Activated CD4-positive, alpha-beta T cell treated with anti-CD3 and anti-CD28 coated beads, Interleukin-2, amount 10 ng/mL, durations not matched to agents 7 days and 5 days (primary cell): ENCODE measurements around the gene DNAJC10. TPM values are rescaled to one million over a fixed set of nuclear protein-coding genes. Genes with fewer than 3 reads are reported as not detected.

Experiments
- CTCF ChIA-PET: fragments of 350-600 bp; sonication (Branson Sonifier 250); formaldehyde crosslinking; loops from one replicate; lab custom pipeline; 2021; ENCODE audit warnings: antibody characterized with exemption; lab: Charles Lee
- POLR2A ChIA-PET: fragments of 350-600 bp; sonication (Branson Sonifier 250); formaldehyde crosslinking; loops from one replicate; lab custom pipeline; 2021; ENCODE audit warnings: antibody characterized with exemption; lab: Charles Lee
- DNase-seq: peaks from one replicate; pipeline ENCODE4 v3.0.0-alpha.2; 2020
- H3K27ac Mint-ChIP-seq: one replicate; pipeline ENCODE4 v1.8.0; 2021; ENCODE audit warnings: mild to moderate bottlenecking, moderate library complexity, mixed read lengths
- H3K27me3 Mint-ChIP-seq: one replicate; pipeline ENCODE4 v1.8.0; 2021; ENCODE audit warnings: mixed read lengths
- H3K36me3 Mint-ChIP-seq: one replicate; pipeline ENCODE4 v1.8.0; 2021; ENCODE audit warnings: low read depth, mixed read lengths
- H3K4me1 Mint-ChIP-seq: one replicate; pipeline ENCODE4 v1.8.0; 2021; ENCODE audit warnings: mixed read lengths
- H3K4me3 Mint-ChIP-seq: one replicate; pipeline ENCODE4 v1.8.0; 2021; ENCODE audit warnings: mild to moderate bottlenecking, moderate library complexity, mixed read lengths
- H3K9me3 Mint-ChIP-seq: one replicate; pipeline ENCODE4 v1.8.0; 2021; ENCODE audit warnings: mixed read lengths
- total RNA-seq, 2 experiments: library from RNA; stranded (reverse); gene quantifications; one replicate each; pipeline ENCODE4 v1.2.3, GENCODE V29; 2021

Gene DNAJC10
- total RNA-seq, 2 experiments from 2014 or later, result 48.6 to 52.5 TPM

DNA sequence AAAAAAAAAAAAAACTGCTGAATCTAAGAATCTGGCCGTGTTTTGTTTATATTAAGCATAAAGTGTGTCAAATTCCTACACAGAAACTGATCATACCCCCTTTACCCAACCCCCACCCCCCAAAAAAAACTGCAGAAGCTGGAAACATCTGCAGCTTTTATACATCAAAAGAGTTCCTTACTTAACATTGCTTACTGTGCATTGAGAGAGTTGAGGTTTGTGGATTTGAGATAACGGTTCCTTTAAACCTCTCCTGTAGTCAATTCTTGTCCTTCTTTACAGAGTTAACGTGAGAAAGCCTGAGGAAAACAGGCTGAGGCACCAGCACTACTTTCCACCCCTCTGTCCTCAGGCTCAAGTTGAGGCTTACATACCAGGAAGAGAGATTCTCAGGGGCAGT is 115.9 kb downstream of the DNAJC10 start:
- H3K27me3 Mint-ChIP-seq, result peaks cover 11% of the 10 kb centered on the region
- no peak overlapping the region for H3K4me3 Mint-ChIP-seq
- no peaks in the 10 kb centered on the region for H3K9me3 Mint-ChIP-seq
- no peak overlapping the region for H3K27ac Mint-ChIP-seq
- H3K4me1 Mint-ChIP-seq, result no peaks in the 10 kb centered on the region
- no peaks in the 10 kb centered on the region for H3K36me3 Mint-ChIP-seq
- POLR2A ChIA-PET, result no interaction called here
- DNase-seq, result no peak
- CTCF ChIA-PET, result interaction anchor here (0.6 kb wide), 2 partner anchors 257 to 1779 kb away, joined by 3 to 5 read pairs; no protein-coding TSS in a partner anchor

DNA sequence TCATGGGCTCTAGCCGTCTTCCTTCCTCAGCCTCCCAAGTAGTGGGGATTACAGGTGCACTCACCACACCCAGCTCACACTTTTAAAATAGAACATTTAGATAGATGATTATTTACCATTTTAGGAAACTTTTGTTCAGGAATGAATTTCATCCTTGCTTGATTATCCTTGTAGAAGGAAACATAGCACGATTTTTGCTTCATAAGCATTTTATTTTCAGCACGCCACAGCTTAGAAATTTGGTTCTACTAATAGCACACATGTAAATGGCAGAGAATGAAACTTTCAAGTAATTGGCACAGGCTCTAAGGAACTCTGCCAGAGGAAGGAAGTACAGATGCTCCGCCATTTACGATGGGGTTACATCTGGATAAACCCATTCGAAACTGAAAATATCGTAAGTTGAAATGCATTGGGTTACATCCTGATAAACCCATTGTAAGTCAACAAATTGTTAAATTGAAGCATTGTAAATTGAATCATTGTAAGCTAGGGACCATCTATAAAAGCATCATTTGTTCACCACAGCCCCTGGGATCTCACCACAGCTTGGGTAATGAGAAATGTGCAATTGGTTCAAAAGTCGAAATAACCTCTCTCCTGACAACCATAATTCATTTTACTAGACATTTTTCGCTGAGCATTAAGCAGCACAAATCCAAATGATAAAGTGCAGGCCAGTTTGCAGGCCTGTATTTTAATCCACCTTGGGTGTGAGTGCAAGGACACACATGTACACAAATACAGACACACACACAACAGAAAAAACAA is 117.2 kb downstream of the DNAJC10 start:
- Mint-ChIP-seq H3K4me1 (no peaks in the 10 kb centered on the region), H3K27ac (no peak overlapping the region), H3K27me3 (peaks cover 17% of the 10 kb centered on the region), H3K9me3 (no peaks in the 10 kb centered on the region), H3K36me3 (no peaks in the 10 kb centered on the region), H3K4me3 (no peak overlapping the region)
- ChIA-PET CTCF (no interaction called here), POLR2A (no interaction called here)
- no peak for DNase-seq

DNA sequence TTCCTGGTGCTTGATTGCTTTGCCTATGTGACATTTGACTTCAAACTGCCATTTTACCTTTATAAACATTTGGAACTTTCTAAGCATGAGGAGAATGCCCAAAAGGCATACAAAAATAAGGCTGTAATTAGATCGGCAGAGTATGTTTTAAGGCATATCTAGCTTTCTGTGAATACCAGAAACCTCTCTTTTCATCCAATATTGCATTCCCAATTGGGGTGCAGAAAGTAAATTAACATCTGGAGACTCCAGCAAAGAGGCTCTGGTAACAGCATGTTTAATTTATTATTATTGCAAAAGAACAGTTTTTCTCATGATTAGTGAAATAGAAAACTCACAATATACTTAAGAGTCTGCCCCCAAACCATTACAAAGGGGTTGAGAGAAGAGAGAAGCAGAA is 118.2 kb downstream of the DNAJC10 start:
- Mint-ChIP-seq H3K4me1 (no peaks in the 10 kb centered on the region), H3K27me3 (peaks cover 23% of the 10 kb centered on the region), H3K4me3 (no peak overlapping the region), H3K36me3 (no peaks in the 10 kb centered on the region), H3K9me3 (no peaks in the 10 kb centered on the region), H3K27ac (no peak overlapping the region)
- CTCF ChIA-PET, result no interaction called here
- POLR2A ChIA-PET, result no interaction called here
- no peak for DNase-seq

DNA sequence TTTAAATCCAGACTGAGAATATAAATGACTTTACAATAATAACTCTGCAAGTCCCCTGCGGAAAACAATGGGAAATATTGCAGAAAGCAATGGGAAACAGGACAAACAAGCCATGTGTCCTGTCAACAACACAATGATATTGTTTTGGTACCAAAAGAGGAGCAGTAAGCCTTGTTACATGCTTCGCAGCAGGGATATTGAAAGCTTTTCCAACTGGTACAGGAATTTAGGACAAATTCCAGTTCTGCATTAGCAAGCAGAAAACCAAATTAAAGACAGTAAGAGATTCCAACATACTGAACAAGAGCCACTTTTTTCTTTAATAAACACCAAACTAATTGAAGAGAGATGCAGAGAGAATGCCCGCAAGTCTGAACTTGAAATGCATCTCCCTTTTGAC is 120.4 kb downstream of the DNAJC10 start:
- Mint-ChIP-seq H3K27ac (no peak overlapping the region), H3K36me3 (no peaks in the 10 kb centered on the region), H3K9me3 (no peaks in the 10 kb centered on the region), H3K27me3 (peaks cover 34% of the 10 kb centered on the region), H3K4me3 (no peak overlapping the region), H3K4me1 (no peaks in the 10 kb centered on the region)
- ChIA-PET POLR2A (no interaction called here), CTCF (no interaction called here)
- DNase-seq, result no peak

Other genes starting within 250 kb of the DNAJC10 start
- not detected for gene FRZB, start 150.4 kb downstream of the DNAJC10 start, total RNA-seq